Measurements from ENCODE around the gene MYO7B. TPM values are rescaled to one million over a fixed set of nuclear protein-coding genes. Genes with fewer than 3 reads are reported as not detected.

Gene MYO7B
- total RNA-seq, 2 experiments from 2014 or later: 0.37 to 0.41 TPM

GRCh38 chr2:127680706-127681287 is 145.3 kb downstream of the MYO7B start:
- CTCF ChIA-PET: no interaction called here
- no peaks in the 10 kb centered on the region for H3K9me3 Mint-ChIP-seq
- no peak overlapping the region for H3K4me3 Mint-ChIP-seq
- no peak for DNase-seq
- H3K36me3 Mint-ChIP-seq (ENCODE audit: low read depth): no peaks in the 10 kb centered on the region
- H3K4me1 Mint-ChIP-seq (ENCODE audit: low read depth): peaks cover 4% of the 10 kb centered on the region
- intact Hi-C loops (cut with micrococcal nuclease): no loop called here
- H3K27ac Mint-ChIP-seq: no peak overlapping the region
- peaks cover 13% of the 10 kb centered on the region for H3K27me3 Mint-ChIP-seq (ENCODE audit: low read depth)

GRCh38 chr2:127681288-127681804 is 145.9 kb downstream of the MYO7B start:
- H3K4me1 Mint-ChIP-seq (ENCODE audit: low read depth): no peaks in the 10 kb centered on the region
- H3K27me3 Mint-ChIP-seq (ENCODE audit: low read depth): peaks cover 9% of the 10 kb centered on the region
- no peak for DNase-seq
- H3K36me3 Mint-ChIP-seq (ENCODE audit: low read depth): no peaks in the 10 kb centered on the region
- H3K27ac Mint-ChIP-seq: no peak overlapping the region
- no peaks in the 10 kb centered on the region for H3K9me3 Mint-ChIP-seq
- intact Hi-C loops (cut with micrococcal nuclease): no loop called here
- no peak overlapping the region for H3K4me3 Mint-ChIP-seq
- CTCF ChIA-PET: no interaction called here

GRCh38 chr2:127681976-127682857 is 146.7 kb downstream of the MYO7B start:
- Mint-ChIP-seq H3K4me3 (no peak overlapping the region), H3K9me3 (no peaks in the 10 kb centered on the region), H3K27me3 (ENCODE audit: low read depth) (peaks cover 3% of the 10 kb centered on the region), H3K27ac (no peak overlapping the region), H3K4me1 (ENCODE audit: low read depth) (no peaks in the 10 kb centered on the region), H3K36me3 (ENCODE audit: low read depth) (no peaks in the 10 kb centered on the region)
- no peak for DNase-seq
- intact Hi-C loops (cut with micrococcal nuclease): no loop called here
- CTCF ChIA-PET: interaction anchor here (1.4 kb wide), 1 partner anchor 91 kb away, joined by 5 read pairs; no protein-coding TSS in a partner anchor

GRCh38 chr2:127683056-127683455 is 147.6 kb downstream of the MYO7B start:
- no peaks in the 10 kb centered on the region for H3K36me3 Mint-ChIP-seq (ENCODE audit: low read depth)
- intact Hi-C loops (cut with micrococcal nuclease): no loop called here
- no peak for DNase-seq
- peaks cover 1% of the 10 kb centered on the region for H3K9me3 Mint-ChIP-seq
- H3K27me3 Mint-ChIP-seq (ENCODE audit: low read depth): no peaks in the 10 kb centered on the region
- no peaks in the 10 kb centered on the region for H3K4me1 Mint-ChIP-seq (ENCODE audit: low read depth)
- H3K27ac Mint-ChIP-seq: no peak overlapping the region
- CTCF ChIA-PET: interaction anchor here (1.4 kb wide), 1 partner anchor 92 kb away, joined by 5 read pairs; no protein-coding TSS in a partner anchor
- no peak overlapping the region for H3K4me3 Mint-ChIP-seq

- peaks cover 1% of the 10 kb centered on the region for H3K9me3 Mint-ChIP-seq
- H3K4me1 Mint-ChIP-seq (ENCODE audit: low read depth): no peaks in the 10 kb centered on the region
- peaks cover 3% of the 10 kb centered on the region for H3K27me3 Mint-ChIP-seq (ENCODE audit: low read depth)
- CTCF ChIA-PET: interaction anchor here (1.4 kb wide), 1 partner anchor 92 kb away, joined by 5 read pairs; no protein-coding TSS in a partner anchor
- H3K27ac Mint-ChIP-seq: no peak overlapping the region
- H3K36me3 Mint-ChIP-seq (ENCODE audit: low read depth): no peaks in the 10 kb centered on the region
- DNase-seq: no peak
- no peak overlapping the region for H3K4me3 Mint-ChIP-seq
- intact Hi-C loops (cut with micrococcal nuclease): no loop called here
These were observed 148.3 kb downstream of the MYO7B start for GRCh38 chr2:127683757-127684156.

- no peaks in the 10 kb centered on the region for H3K36me3 Mint-ChIP-seq (ENCODE audit: low read depth)
- intact Hi-C loops (cut with micrococcal nuclease): no loop called here
- no peak for DNase-seq
- no peak overlapping the region for H3K27ac Mint-ChIP-seq
- CTCF ChIA-PET: interaction anchor here (0.6 kb wide), 1 partner anchor 67 kb away, joined by 3 read pairs; no protein-coding TSS in a partner anchor
- H3K4me1 Mint-ChIP-seq (ENCODE audit: low read depth): no peaks in the 10 kb centered on the region
- peaks cover 5% of the 10 kb centered on the region for H3K9me3 Mint-ChIP-seq
- H3K4me3 Mint-ChIP-seq: no peak overlapping the region
- H3K27me3 Mint-ChIP-seq (ENCODE audit: low read depth): peaks cover 3% of the 10 kb centered on the region
These were observed 150.1 kb downstream of the MYO7B start for GRCh38 chr2:127685410-127686080.

Other genes with a start within 250 kb of the MYO7B start
- 10 to 100 TPM; 37.0 to 41.1 TPM for gene ERCC3, start 241.5 kb upstream of the MYO7B start, total RNA-seq
- gene MAP3K2, start 147.7 kb upstream of the MYO7B start, total RNA-seq: 10 to 100 TPM; 27.1 to 27.4 TPM
- gene PROC, start 117.3 kb upstream of the MYO7B start, total RNA-seq: not detected
- 10 to 100 TPM; 52.1 to 52.5 TPM for gene IWS1, start 9.2 kb upstream of the MYO7B start, total RNA-seq
- not detected for gene GPR17, start 110.5 kb downstream of the MYO7B start, total RNA-seq
- gene LIMS2, start 139.8 kb downstream of the MYO7B start, total RNA-seq: 10 to 100 TPM; 14.6 to 15.5 TPM
- 1 to 10 TPM; 3.1 to 3.3 TPM for gene SFT2D3, start 165.8 kb downstream of the MYO7B start, total RNA-seq